ENCODE measurements around the gene OR4S1. TPM values are rescaled to one million over a fixed set of nuclear protein-coding genes. Genes with fewer than 3 reads are reported as not detected.
"Not testable (repeated sequence)": the region's sequence is repeated elsewhere in the genome, so short reads cannot be mapped to it uniquely, and the experiment has no call there.

OR4S1 gene
- total RNA-seq, 1 experiment from 2014 or later = not detected

- peaks cover 81 to 89% of the 10 kb centered on the region in 2 experiments for H3K9me3 Mint-ChIP-seq
These were observed 35.4 kb downstream of the OR4S1 start for GRCh38 chr11:48341466-48341865.

GRCh38 chr11:48342505-48342904 lies 36.5 kb downstream of the OR4S1 start:
- not testable (repeated sequence) for H3K4ac ChIP-seq (ENCODE audit: low read depth, low read length); H3K4me2 ChIP-seq (ENCODE audit: insufficient read depth, insufficient read length, low read length); H3K27me3 Mint-ChIP-seq (ENCODE audit: low read depth); H3K79me1 ChIP-seq (ENCODE audit: insufficient read depth, low read depth, low read length, poor library complexity, severe bottlenecking); H2BK120ac ChIP-seq (ENCODE audit: low read depth, low read length, poor library complexity, severe bottlenecking); H2BK20ac ChIP-seq (ENCODE audit: low read depth, low read length, poor library complexity, severe bottlenecking); H4K20me1 ChIP-seq (ENCODE audit: control insufficient read depth, insufficient read depth, insufficient read length); H3K23me2 ChIP-seq (ENCODE audit: insufficient read length, low read depth, low read length, poor library complexity, severe bottlenecking); H3K18ac ChIP-seq (ENCODE audit: insufficient read length, low read depth, low read length); H2BK15ac ChIP-seq (ENCODE audit: low read depth, low read length); H3K27me3 ChIP-seq (ENCODE audit: insufficient read depth, low read length); DNase-seq; H3K23ac ChIP-seq (ENCODE audit: insufficient read length, low read depth, low read length); H2BK12ac ChIP-seq (ENCODE audit: insufficient read length, low read depth, low read length); H3K9ac ChIP-seq (ENCODE audit: extremely low read depth, insufficient read length, low read length); H3K56ac ChIP-seq (ENCODE audit: insufficient read length, low read depth, low read length); H3K27ac Mint-ChIP-seq; H3K14ac ChIP-seq (ENCODE audit: insufficient read depth, low read length); H2AFZ ChIP-seq (ENCODE audit: low read length); H4K8ac ChIP-seq (replicated peaks; ENCODE audit: insufficient read length, low read depth, low read length); H3K27ac ChIP-seq (ENCODE audit: insufficient read length, low read depth, low read length); H3K79me2 ChIP-seq (ENCODE audit: insufficient read depth, low read length); H2BK5ac ChIP-seq (ENCODE audit: insufficient read length, low read length); H3K4me1 Mint-ChIP-seq; H3K4me1 ChIP-seq (ENCODE audit: insufficient read depth, low read length); H3K4me3 Mint-ChIP-seq; H2AK5ac ChIP-seq (ENCODE audit: insufficient read length, low read length); H3T11ph ChIP-seq (ENCODE audit: low read length); H4K91ac ChIP-seq (ENCODE audit: insufficient read length, low read depth, low read length); H4K5ac ChIP-seq (ENCODE audit: insufficient read length, low read depth, low read length)
- Mint-ChIP-seq H3K36me3 (ENCODE audit: insufficient read depth in 1 of 3, low read depth in 3 of 3) (peaks cover 6 to 16% (median 16%) of the 10 kb centered on the region in 3 experiments; a peak in 6 of 7 replicates), H3K9me3 (peaks cover 81 to 91% of the 10 kb centered on the region in 2 experiments)
- H3K9me3 ChIP-seq (ENCODE audit: control insufficient read depth, low read depth, low read length) = peaks cover 66% of the 10 kb centered on the region
- no CpG with 5 or more reads among the region's 2 CpGs for WGBS (ENCODE audit: extremely low coverage, insufficient read length, low lambda C conversion rate)

More at GRCh38 chr11:48341466-48341865, 35.4 kb downstream of the OR4S1 start:
- Histone ChIP-seq H4K5ac (ENCODE audit: insufficient read length, low read depth, low read length) (no peak overlapping the region), H2BK120ac (ENCODE audit: low read depth, low read length, poor library complexity, severe bottlenecking) (no peak overlapping the region), H3K4me2 (ENCODE audit: insufficient read depth, insufficient read length, low read length) (no peak overlapping the region), H2BK5ac (ENCODE audit: insufficient read length, low read length) (no peak overlapping the region), H3K27me3 (ENCODE audit: insufficient read depth, low read length) (no peaks in the 10 kb centered on the region), H3K23ac (ENCODE audit: insufficient read length, low read depth, low read length) (no peak overlapping the region), H3T11ph (ENCODE audit: low read length) (no peak overlapping the region), H3K18ac (ENCODE audit: insufficient read length, low read depth, low read length) (no peak overlapping the region), H4K91ac (ENCODE audit: insufficient read length, low read depth, low read length) (no peak overlapping the region), H3K4ac (ENCODE audit: low read depth, low read length) (no peak overlapping the region), H2BK20ac (ENCODE audit: low read depth, low read length, poor library complexity, severe bottlenecking) (no peak overlapping the region), H3K9me3 (ENCODE audit: control insufficient read depth, low read depth, low read length) (peaks cover 76% of the 10 kb centered on the region), H3K14ac (ENCODE audit: insufficient read depth, low read length) (no peak overlapping the region), H3K79me2 (ENCODE audit: insufficient read depth, low read length) (no peaks in the 10 kb centered on the region), H3K23me2 (ENCODE audit: insufficient read length, low read depth, low read length, poor library complexity, severe bottlenecking) (no peaks in the 10 kb centered on the region), H3K79me1 (ENCODE audit: insufficient read depth, low read depth, low read length, poor library complexity, severe bottlenecking) (no peaks in the 10 kb centered on the region), H2AFZ (ENCODE audit: low read length) (no peak overlapping the region), H2BK15ac (ENCODE audit: low read depth, low read length) (no peak overlapping the region), H4K20me1 (ENCODE audit: control insufficient read depth, insufficient read depth, insufficient read length) (no peaks in the 10 kb centered on the region), H3K9ac (ENCODE audit: extremely low read depth, insufficient read length, low read length) (no peak overlapping the region), H3K56ac (ENCODE audit: insufficient read length, low read depth, low read length) (no peak overlapping the region), H3K4me1 (ENCODE audit: insufficient read depth, low read length) (no peaks in the 10 kb centered on the region), H4K8ac (replicated peaks; ENCODE audit: insufficient read length, low read depth, low read length) (no peak overlapping the region), H2BK12ac (ENCODE audit: insufficient read length, low read depth, low read length) (no peak overlapping the region), H3K27ac (ENCODE audit: insufficient read length, low read depth, low read length) (no peak overlapping the region), H2AK5ac (ENCODE audit: insufficient read length, low read length) (no peak overlapping the region)
- Mint-ChIP-seq H3K27ac (no peak overlapping the region), H3K36me3 (ENCODE audit: insufficient read depth in 1 of 3, low read depth in 3 of 3) (peaks cover 6 to 17% (median 15%) of the 10 kb centered on the region in 3 experiments; a peak in 5 of 7 replicates), H3K27me3 (ENCODE audit: low read depth) (no peaks in the 10 kb centered on the region), H3K4me1 (no peaks in the 10 kb centered on the region), H3K4me3 (no peak overlapping the region)
- TF ChIP-seq, protein P1, sequence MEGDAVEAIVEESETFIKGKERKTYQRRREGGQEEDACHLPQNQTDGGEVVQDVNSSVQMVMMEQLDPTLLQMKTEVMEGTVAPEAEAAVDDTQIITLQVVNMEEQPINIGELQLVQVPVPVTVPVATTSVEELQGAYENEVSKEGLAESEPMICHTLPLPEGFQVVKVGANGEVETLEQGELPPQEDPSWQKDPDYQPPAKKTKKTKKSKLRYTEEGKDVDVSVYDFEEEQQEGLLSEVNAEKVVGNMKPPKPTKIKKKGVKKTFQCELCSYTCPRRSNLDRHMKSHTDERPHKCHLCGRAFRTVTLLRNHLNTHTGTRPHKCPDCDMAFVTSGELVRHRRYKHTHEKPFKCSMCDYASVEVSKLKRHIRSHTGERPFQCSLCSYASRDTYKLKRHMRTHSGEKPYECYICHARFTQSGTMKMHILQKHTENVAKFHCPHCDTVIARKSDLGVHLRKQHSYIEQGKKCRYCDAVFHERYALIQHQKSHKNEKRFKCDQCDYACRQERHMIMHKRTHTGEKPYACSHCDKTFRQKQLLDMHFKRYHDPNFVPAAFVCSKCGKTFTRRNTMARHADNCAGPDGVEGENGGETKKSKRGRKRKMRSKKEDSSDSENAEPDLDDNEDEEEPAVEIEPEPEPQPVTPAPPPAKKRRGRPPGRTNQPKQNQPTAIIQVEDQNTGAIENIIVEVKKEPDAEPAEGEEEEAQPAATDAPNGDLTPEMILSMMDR (conservative IDR thresholded peaks at IDR 0.05) = no peak
- no peak for DNase-seq
- no CpG with 5 or more reads among the region's 2 CpGs for WGBS (ENCODE audit: extremely low coverage, insufficient read length, low lambda C conversion rate)
